Stimulated activated CD8-positive, alpha-beta memory T cell treated with anti-CD3 and anti-CD28 coated beads, Interleukin-7, amount 100 ng/mL, for 48 hours (primary cell): ENCODE data around the gene TOMM70.

Source experiments
- DNase-seq, 2 donors: peaks; one replicate each; pipeline ENCODE4 v3.0.0-alpha.2; 2020; ENCODE audit warnings: low read depth in 1 of 2; ENCODE audit errors: extremely low read depth in 1 of 2

The TOMM70 gene

DNA sequence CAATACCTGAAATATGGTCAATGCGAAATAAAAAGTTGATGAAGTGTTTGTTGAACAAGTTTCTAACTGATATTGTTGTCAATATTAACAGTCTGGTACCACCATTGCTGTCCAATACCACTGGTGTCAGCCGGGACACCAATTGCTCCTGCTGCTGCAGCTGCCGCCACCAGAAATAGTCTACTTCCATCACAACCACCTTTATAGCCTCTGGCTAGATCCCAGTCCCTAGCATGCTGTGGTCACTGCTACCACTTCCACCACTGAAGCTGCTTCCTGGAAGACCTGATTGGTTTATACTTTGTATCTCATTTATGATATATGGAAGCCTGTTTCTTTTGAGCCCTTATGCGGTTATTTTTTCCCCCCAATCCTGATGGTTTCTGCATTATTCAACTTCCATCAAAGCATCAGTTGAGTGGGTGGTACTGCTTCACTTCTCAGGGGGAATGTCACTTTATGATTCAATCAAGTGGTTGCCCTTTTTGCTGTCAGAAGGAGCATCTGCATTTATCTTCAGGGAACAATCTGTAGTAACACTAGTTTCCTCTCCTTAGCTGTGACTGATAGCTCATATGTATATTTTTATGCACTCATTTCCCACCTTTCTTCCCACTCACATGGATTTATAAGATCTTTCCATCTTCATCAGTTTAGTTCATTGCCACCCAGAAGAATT is 12.2 kb upstream of the TOMM70 start:
- DNase-seq: no peak

DNA sequence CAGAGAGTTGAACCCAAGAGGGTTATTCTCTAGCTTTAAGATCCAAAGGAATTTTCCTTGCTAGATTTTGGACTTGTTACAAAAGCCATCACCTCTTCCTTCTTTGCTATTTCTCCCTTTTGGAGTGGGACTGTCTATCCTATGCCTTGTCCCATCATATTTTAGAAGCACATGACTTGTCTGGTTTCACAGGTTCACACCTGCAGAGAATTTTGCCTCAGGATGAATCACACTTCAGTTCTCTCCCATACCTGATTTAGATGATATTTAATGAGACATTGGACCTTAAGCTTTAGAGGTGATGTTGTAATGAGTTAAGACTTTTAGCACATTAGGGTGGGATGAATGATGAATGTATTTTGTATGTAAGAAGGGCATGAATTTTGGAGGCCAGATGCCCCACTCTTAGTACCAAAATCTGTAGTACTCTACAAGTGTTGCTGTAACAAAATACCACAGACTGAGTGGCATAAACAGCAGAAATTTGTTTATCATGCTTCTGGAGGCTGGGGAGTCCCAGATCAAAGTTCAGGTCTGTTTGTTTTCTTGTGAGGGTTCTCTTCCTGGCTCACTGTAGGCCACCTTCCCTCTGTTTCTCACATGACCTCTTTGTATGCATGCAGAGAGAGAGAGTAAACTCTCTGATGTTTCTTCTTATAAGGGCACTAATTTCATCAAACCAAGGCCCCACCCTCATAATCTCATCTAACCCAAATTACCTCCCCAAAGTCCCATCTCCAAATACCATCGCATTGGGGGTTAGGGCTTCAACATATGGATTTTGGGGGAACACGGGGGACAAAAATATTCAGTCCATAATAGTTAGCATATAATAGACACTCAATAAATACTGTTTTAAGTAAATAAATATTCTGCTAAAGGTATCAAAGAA is 10.4 kb upstream of the TOMM70 start:
- DNase-seq: no peak

DNA sequence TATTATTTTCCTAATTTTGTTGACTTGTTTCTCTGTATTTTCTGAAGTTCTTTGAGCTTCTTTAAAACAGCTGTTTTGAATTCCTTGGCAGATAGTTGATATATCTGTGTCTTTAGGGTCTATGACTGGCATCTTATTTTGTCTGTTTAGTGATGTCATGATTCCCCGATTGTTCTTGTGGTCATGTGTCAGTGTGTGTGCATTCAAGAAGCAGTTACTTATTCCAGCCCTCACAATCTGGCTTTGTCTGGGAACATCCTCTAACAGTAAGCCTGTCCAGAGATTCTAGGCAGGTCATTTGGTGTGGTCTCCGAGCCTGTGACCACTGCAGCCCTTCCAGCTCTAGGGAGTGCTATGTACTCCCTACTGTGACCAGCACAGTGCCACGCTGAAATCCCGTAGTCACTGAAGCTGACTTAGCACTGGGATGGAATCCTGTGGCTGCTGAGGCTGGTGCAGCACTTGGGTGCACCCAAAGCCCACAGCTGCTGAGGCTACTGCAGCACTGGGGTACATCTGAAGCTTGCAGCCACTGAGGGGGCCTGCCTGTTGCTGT is 7.2 kb upstream of the TOMM70 start:
- no peak for DNase-seq

DNA sequence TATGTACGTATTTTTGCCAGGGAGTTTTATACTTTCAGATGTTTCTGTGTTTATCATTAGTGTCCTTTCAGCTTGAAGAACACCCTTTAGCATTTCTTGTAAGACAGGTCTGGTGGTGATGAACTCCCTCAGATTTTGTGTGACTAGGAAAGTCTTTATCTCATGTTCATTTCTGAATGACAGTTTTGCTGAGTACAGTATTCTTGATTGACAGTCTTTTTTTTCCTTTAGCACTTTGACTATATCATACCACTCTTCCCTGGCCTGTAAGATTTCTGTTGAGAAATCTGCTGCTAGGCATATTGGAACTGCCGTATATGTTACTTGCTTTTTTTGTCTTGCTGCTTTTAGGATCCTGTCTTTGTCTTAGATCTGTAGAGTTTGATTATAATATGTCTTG is 6.3 kb upstream of the TOMM70 start:
- no peak for DNase-seq

DNA sequence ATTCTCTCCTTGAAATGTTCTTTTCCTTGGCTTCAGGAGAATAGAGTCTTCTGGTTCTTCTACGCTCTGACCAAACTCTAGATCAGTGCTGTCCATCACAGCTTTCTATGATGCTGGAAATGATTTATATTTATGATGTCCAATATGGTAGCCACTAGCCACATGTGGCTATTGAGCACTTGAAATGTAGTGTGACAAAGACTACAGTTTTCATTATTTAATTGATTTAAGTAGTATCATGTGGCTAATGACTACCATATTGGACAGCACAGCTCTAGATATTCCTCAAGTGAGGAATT is 3.3 kb upstream of the TOMM70 start:
- no peak for DNase-seq

DNA sequence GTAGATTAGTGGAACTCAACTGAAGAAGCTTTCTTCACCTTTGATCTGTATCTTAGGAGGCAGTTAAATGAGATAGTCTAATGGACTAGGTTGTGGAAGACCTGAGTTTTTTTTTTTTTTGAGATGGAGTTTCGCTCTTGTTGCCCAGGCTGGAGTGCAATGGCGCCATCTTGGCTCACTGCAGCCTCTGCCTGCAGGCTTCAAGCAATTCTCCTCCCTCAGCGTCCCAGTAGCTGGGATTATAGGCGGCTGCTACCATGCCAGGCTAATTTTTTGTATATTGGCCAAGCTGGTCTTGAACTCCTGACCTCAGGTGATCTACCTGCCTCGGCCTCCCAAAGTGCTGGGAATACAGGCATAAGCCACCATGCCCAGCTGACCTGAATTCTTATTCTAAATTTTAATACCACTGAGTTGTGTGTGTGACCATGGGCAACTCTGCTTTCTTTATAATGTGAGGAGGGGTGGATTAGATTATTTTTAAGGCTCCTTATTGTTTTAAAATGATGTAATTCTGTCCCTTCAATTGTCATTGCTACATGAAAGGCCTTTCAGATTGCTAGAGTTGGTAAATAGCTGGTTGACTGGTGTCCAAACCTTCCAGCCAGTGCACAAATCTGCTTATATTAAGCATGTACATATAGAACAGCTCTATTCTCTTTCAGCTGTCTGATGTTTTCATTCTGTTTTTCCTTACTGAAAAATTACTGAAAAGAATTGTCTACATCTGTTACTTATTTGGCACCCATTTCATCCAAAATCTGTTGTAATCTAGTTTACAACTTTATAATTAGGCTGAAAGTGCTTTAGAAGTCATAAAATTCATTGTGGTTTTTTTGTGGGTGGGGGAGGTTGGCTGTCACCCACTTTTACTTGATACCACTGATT is 2.7 kb upstream of the TOMM70 start:
- DNase-seq: no peak

DNA sequence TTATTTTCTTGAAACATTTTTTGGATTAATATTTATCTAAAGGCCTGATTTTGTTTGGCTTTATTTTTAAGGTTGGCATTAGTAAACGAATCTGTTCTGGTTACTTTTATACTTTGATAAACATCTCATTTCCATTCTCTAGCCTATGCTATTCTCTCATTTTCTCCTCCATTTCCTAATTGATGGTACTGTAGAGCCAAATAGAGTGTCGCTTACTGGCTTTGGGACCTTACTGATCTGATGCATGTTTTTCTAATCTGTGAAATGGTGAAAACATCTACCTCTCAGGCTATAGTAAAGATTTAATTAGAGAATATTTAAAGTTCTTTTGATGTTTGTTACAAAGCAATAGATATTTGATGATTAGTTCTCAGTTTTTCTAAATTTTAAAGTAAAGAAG is 2.0 kb upstream of the TOMM70 start:
- no peak for DNase-seq

DNA sequence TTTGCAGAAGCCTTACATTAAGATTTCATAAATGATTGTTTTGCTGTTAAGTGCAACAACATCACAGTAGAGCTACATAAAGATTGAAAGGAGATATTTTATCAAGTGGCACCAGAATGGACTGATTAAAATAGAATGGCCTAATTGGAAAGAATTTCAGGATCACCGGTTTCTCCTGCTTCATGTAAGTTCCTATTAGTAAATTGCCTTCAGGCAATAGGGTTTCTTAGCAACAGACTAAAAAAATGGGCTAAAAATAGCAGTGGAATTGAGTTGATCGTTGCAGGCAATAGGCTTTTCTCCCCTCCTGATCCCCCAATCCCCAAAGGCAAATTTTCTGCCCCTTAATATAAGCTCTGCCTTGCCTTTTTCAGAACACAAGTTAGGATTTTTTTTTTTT is 1.4 kb upstream of the TOMM70 start:
- DNase-seq: no peak

DNA sequence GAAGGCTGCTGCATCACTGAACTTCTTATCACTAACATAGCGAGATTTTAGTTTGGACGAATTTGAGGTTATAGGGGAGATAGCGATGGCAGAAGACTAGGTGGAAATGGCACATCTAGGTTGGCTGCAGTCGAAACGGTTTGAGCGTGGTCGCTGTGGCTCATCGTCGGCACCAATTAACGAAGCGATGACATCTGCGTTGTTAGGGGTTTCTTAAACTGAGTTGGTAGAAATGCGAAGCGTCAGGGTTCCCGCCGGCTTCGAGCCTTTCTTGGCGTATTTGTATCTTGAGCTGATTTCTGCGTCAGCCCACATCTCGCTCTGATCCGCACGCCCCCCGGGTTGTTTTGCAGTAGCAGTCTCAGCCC is 769 bp upstream of the TOMM70 start:
- DNase-seq: peak in 1 of 2 donors; percentile 38

DNA sequence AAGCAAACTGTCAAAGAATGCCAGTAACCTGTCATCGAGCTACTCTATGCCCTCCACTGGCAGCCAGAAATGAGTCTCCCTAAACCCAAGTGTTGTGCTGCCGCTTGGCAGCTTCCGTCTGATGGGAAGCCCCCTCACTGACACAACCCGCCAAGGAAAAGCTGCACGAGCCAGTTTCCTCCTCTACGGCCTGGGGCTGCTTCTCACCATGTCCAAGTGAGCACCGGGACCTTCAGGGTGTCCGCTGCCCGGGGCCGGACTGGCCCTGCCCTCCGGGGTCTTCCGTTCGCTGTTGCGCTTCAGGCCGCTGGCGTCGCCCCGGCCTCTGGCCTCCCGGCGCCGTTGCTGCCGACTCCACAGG is 490 bp downstream of the TOMM70 start:
- peak in 1 of 2 donors; percentile 10 for DNase-seq

DNA sequence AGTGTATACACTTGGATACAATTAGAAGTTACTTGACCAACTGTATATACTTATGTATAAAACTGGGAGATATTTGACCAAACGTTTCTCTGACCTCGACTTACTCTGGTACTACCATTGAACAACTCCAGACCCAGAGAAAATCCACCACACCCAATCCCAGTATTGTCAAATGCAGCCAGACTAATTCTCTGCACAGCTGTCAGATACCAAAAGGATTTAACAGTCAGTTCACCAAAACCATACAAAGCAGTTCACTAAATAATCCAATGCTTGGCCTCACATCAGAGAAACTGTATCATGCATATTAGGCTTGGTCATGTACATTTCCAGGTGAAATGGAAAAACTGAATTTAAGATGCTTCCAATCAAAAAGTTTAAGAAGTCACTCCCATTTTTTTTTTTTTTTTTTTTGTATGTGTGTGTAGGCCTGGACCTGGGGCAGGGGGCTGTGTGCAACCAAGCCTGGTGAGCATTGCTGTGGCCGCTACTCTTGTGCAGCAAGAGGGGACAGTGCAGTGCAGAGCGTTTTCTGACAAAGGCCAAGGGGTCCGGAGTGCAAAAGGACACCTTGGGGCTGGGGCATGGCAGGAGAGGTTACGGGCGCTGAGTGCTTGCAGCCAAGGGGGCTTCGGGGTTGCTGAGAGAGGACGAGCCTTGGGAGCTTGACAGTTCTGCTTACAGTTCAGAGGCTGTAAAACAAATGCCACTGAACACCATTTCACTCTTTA is 1.4 kb downstream of the TOMM70 start:
- no peak for DNase-seq

DNA sequence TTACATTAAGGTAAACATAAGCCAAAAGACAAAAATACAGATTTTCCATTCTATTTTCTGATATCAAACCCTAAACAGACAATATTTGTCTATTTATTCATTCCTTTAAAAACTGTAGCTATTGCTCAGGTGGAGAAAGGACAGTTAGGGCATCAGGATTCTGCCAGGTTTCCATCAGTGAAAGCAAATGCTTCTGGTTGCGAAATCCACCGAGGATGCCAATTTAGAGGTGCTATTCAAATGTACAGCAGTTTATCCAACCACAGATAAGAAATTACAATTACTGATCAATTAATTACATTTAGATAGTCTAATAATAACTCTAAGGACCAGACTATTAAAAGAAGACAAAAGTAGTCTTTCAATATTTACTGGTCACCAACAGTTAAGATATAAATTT is 3.9 kb downstream of the TOMM70 start:
- no peak for DNase-seq

DNA sequence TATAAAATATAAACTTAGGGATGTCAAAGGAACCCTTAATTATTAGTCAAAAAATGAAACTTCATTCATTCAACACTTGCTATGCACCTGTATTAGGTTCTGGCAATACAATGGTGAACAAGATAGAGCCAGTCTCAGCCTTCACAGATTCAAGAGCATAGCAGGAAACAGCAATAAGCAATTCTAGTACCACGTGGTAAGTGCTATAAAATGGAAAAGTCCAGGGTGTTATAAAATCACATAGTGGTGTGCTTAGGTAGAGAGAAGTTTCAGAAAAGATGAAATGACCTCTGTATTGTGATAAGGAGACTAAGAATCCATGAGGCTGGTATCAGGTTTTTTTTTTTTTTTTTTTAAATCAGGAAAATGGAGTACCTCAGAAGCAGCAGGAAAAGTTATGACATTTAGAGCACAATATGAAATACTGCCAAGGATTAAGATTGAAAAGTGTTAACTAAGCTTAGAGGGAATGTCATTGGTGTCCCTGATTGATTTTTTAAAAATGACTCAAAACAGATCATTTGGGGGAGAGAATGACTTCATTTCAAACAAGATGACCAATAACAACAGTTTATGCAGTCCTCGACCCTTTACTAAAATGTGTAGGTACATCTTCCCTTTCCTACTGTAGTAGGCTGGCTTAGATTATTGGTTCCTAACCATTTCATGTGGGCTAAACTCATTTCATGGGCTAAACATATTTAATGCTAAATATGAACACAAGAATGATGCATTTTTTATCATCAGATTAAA is 5.0 kb downstream of the TOMM70 start:
- no peak for DNase-seq

DNA sequence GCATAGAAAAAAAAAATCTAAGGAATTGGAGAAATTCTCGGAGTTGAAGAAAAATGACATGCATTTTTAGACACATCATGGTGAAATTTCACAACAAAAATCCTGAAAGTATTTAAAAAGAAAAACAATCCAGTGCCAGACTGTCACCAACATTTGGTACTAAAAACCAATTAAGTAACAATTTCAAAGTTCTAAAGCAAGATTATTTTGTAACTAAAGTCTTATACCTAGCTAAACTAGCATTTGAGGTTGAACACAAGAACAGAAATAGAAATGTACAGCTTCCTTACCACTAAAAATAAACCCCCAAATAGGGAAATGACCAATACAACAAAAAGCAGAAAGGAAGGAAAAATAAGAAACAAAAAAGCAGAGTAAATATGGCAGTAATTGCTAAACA is 11.9 kb downstream of the TOMM70 start:
- no peak for DNase-seq

DNA sequence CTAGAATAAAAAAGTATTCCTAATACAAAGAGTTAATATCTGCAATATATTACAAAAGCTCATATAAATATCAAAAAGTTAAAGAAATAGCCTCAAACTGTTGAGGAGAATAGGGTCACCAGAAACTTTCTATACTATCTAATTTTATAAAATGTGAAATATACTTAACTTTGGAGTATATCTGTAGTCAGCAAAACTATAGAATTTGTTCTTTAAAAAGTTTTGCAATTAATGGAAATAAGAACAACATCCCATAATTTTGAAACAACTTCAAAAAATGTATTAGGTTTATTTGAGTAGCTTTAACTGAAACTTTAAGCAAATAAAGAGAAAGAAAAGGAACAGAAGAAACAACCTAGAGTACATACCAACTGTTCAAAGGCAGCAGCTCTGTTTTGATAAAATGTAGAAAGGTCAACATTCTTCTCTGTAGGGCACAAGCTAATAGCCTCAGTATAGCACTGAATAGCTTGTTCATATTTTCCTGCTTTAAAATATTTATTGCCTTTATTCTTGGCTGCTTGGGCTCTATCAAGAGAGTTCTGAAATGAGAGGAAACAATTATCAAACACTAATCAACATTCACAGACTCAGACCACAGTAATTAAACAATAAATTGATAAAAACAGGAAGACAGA is 14.3 kb downstream of the TOMM70 start:
- no peak for DNase-seq

DNA sequence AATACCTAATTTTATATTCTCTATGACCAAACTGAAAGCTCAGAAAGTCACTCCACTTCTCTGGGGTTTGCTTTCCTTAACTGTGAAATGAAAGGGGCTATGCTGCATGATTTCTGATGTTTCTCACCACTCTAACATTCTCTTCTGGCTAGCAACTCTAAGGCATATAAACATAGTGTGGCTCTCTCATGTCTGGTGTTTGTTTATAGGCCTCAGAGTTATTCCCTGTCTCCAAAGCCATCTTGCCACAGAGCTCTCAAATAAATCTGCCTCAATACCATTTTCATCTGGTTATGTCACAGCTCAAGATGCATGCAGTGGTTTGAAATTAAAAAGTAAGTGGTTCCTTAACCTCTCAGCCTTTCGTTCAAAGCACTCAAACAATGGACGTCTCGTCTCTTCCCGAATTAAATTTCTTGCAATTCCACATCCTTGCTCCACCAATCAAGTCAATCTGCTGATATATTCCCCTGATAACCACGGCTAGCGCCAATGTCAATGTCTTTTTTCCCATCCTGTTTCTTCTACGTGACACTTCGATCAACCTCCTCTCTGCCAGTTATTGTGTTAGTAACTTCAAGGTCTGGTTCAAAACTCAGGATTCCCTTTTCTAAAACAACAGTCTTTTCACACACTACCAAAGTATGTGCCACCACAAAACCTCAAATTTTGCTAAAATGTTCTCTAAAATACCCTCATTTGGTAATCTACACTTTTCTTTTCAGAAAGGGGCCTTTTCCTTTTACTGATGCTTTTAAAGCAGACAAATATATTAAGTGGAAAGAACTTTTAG is 16.0 kb downstream of the TOMM70 start:
- DNase-seq: no peak

DNA sequence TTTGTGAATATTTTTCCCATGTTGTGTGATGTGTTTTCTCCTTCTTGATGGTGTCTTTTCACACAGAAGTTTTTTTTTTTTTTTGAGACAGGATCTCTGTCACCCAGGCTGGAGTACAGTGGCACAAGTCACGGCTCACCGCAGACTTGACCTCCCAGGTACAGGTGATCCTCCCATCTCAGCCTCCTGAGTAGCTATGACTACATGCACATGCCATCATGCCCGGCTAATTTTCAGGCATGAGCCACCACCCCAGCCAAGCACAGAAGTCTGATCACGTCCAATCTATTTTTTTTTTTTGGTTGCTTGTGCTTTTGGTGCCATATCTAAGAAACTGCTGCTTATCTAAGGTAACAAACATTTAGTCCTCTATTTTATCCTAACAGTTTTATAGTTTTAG is 24.6 kb downstream of the TOMM70 start:
- DNase-seq: no peak

DNA sequence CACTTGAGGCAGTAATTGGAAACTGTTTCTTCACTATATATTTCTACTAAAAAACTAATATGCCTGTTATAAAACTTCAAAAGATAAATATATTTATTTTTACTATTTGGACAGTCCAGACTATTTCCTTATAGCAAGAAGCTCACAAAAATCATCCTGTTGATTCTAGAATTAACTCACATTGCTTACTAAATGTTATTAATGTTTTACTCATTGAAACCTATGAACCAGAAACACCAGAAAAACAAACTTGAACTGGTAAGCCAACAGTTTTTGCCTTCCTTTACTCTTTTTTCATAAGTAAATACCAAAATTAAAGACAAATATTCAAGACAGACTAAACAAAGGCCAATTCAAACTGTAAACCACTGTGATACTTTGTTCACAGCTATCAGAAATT is 26.4 kb downstream of the TOMM70 start:
- no peak for DNase-seq

DNA sequence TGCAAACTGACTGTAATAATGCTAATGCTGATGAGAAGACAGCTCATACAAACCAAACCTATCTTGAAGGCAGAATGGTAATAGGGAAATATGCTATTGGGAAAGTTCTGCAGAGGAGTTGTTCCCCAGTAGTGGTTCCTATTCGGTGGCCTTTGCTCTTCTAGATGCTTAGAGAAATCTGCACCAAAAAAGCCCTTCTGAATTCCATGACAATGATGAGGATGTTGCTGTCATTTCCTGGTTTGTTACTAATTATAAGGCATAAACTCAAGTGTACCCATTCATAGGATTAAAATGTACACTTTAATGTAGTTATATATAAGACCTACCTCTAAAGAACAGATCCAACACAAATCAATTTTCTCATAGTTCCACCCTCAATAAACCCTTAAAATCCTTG is 30.1 kb downstream of the TOMM70 start:
- no peak for DNase-seq
